Chondrocyte (in vitro differentiated cells): Measurements from ENCODE around the gene RMND5B. TPM values are rescaled to one million over a fixed set of nuclear protein-coding genes. Genes with fewer than 3 reads are reported as not detected.

Experiments used
- DNase-seq: peaks from one replicate; pipeline ENCODE4 v3.0.0; 2021; ENCODE audit warnings: mixed read lengths, low spot score
- H3K27ac Mint-ChIP-seq: one replicate; pipeline ENCODE4 v1.8.0; 2021; ENCODE audit warnings: mild to moderate bottlenecking, moderate library complexity, mixed read lengths; ENCODE audit not compliant: unreplicated experiment
- H3K27me3 Mint-ChIP-seq: 2 replicates; pipeline ENCODE4 v1.8.0; 2021; ENCODE audit warnings: low read depth, mixed read lengths
- H3K36me3 Mint-ChIP-seq: 2 replicates; pipeline ENCODE4 v1.8.0; 2021; ENCODE audit warnings: low read depth, mixed read lengths
- H3K4me1 Mint-ChIP-seq: 2 replicates; pipeline ENCODE4 v1.8.0; 2021; ENCODE audit warnings: low read depth, mild to moderate bottlenecking, mixed read lengths
- H3K4me3 Mint-ChIP-seq: one replicate; pipeline ENCODE4 v1.8.0; 2021; ENCODE audit warnings: mild to moderate bottlenecking, moderate library complexity, mixed read lengths; ENCODE audit not compliant: unreplicated experiment
- H3K9me3 Mint-ChIP-seq: 2 replicates; pipeline ENCODE4 v1.8.0; 2021; ENCODE audit warnings: low read depth, mixed read lengths
- total RNA-seq: library from RNA; stranded (reverse); gene quantifications from 3 replicates; pipeline ENCODE4 v1.2.1, GENCODE V29; 2021
- TF ChIP-seq, protein P1 (sequence below): fragments of 200-600 bp; sonication (generic); IDR thresholded peaks from 2 replicates; pipeline ENCODE4 v1.5.0; 2021; ENCODE audit warnings: antibody characterized with exemption, mild to moderate bottlenecking, moderate library complexity

Gene RMND5B
- total RNA-seq, 1 donor from 2014 or later = 26.8 TPM

DNA sequence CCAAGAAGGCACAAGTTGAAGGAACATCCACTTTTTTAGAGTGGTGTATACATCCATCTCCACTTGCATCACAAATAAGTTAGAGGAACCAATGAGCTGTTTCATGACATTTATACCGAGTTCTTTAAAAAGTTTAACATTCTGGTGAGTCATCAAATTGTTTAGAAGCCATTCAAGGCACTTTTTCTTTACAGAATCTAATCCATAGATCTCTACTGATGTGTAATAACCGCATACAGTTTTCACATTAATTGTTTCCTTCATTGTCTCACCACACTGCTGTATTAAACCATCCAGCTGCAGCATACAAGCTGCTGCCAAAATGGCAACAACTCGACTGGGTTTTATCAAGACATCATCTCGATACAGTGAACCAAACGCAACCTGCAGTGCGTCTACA, 55.6 kb downstream of the RMND5B start:
- Mint-ChIP-seq H3K27me3 (peaks cover 2% of the 10 kb centered on the region), H3K36me3 (no peaks in the 10 kb centered on the region), H3K4me3 (no peak overlapping the region), H3K4me1 (no peaks in the 10 kb centered on the region), H3K9me3 (no peaks in the 10 kb centered on the region), H3K27ac (no peak overlapping the region)
- TF ChIP-seq, protein P1, sequence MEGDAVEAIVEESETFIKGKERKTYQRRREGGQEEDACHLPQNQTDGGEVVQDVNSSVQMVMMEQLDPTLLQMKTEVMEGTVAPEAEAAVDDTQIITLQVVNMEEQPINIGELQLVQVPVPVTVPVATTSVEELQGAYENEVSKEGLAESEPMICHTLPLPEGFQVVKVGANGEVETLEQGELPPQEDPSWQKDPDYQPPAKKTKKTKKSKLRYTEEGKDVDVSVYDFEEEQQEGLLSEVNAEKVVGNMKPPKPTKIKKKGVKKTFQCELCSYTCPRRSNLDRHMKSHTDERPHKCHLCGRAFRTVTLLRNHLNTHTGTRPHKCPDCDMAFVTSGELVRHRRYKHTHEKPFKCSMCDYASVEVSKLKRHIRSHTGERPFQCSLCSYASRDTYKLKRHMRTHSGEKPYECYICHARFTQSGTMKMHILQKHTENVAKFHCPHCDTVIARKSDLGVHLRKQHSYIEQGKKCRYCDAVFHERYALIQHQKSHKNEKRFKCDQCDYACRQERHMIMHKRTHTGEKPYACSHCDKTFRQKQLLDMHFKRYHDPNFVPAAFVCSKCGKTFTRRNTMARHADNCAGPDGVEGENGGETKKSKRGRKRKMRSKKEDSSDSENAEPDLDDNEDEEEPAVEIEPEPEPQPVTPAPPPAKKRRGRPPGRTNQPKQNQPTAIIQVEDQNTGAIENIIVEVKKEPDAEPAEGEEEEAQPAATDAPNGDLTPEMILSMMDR = no peak
- DNase-seq = no peak

DNA sequence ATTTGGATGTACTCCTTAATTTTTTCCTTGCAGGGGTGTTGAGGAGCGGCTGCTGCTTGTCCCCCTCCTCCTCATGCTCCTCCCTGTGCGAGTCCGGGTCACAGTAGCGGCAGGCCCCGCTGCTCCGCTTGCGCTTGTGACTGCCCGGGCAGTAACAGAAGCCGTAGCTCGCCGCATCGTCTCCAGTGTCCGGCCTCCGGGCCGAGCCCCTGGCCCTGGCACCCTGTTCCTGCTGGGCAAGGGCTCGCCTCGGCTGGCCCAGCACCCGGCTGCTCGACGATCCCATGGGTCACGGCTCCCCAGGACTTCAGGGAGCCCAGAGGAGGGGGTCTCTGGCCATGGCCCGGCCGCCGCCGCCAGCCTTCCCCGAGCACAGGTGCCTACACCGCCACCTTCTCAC, 56.2 kb downstream of the RMND5B start, which contains the start of gene GMCL2:
Gene GMCL2 (minus strand): TSS at position 358 of the 400 bp plus-strand sequence. CDS start 72 bp downstream, at position 286.
- DNase-seq = no peak
- no peak within 1 kb of the TSS for H3K4me3 Mint-ChIP-seq
- H3K27ac Mint-ChIP-seq = no peak within 1 kb of the TSS
- TF ChIP-seq, protein P1 = no peak
- H3K9me3 Mint-ChIP-seq = no peaks in the 10 kb centered on the region
- H3K27me3 Mint-ChIP-seq = peaks cover 2% of the 10 kb centered on the region
- no peaks in the 10 kb centered on the region for H3K36me3 Mint-ChIP-seq
- H3K4me1 Mint-ChIP-seq = no peaks in the 10 kb centered on the region

DNA sequence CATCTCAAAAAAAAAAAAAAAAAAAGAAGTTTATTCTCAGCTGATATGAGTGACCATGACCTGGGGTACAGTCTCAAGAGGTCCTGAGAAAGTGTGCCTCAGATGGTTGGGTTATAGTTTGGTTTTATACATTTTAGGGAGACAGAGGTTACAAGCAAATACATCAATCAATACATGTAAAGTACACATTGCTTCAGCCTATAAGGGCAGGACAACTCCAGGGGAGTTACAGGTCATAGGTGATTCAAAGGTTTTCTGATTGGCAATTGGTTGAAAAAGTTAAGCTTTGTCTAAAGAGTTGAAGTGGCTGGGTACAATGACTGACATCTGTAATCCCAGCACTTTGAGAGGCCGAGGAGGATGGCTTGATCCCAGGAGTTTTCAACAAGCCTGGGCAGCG, 58.6 kb downstream of the RMND5B start:
- TF ChIP-seq, protein P1 = no peak
- H3K4me3 Mint-ChIP-seq = no peak overlapping the region
- no peaks in the 10 kb centered on the region for H3K36me3 Mint-ChIP-seq
- no peak for DNase-seq
- H3K27ac Mint-ChIP-seq = no peak overlapping the region
- H3K9me3 Mint-ChIP-seq = peaks cover 3% of the 10 kb centered on the region
- H3K4me1 Mint-ChIP-seq = no peaks in the 10 kb centered on the region
- peaks cover 2% of the 10 kb centered on the region for H3K27me3 Mint-ChIP-seq

DNA sequence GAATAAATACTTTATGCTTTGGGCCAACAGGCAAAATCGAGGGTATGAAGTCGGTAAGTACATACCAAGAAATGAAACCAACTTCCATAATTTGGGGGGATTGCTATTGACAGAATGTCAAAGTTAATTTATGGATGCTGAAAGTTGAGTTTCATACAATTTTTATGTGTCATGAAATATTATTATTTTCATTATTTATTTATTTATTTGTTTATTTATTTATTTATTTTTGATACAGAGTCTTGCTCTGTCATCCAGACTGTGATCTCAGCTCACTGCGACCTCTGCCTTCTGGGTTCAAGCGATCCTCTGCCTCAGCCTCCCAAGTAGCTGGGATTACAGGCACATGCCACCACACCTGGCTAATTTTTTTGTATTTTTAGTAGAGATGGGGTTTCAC, 60.8 kb downstream of the RMND5B start:
- peaks cover 6% of the 10 kb centered on the region for H3K27me3 Mint-ChIP-seq
- peaks cover 5% of the 10 kb centered on the region for H3K4me1 Mint-ChIP-seq
- no peak overlapping the region for H3K4me3 Mint-ChIP-seq
- H3K9me3 Mint-ChIP-seq = peaks cover 3% of the 10 kb centered on the region
- H3K27ac Mint-ChIP-seq = no peak overlapping the region
- DNase-seq = no peak
- no peaks in the 10 kb centered on the region for H3K36me3 Mint-ChIP-seq
- TF ChIP-seq, protein P1 = no peak

DNA sequence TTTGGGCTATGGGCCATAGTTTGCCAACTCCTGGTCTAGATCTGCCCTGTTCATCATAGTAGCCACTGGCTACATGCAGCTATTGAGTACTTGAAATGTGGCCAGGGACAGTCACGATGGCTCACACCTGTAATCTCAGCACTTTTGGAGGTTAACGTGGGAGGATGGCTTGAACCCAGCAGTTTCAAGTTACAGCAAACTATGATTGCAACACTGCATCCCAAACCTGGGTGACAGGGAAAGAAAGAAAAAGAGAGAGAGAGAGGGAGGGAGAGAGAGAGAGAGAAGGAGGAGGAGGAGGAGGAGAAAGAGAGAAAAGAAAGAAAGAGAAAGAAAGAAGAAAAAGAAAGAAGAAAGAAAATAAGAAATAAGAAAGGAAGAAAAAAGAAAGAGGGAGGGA, 61.4 kb downstream of the RMND5B start:
- H3K9me3 Mint-ChIP-seq = peaks cover 3% of the 10 kb centered on the region
- TF ChIP-seq, protein P1 = no peak
- DNase-seq = no peak
- no peak overlapping the region for H3K27ac Mint-ChIP-seq
- peaks cover 5% of the 10 kb centered on the region for H3K4me1 Mint-ChIP-seq
- H3K27me3 Mint-ChIP-seq = peaks cover 6% of the 10 kb centered on the region
- H3K4me3 Mint-ChIP-seq = no peak overlapping the region
- no peaks in the 10 kb centered on the region for H3K36me3 Mint-ChIP-seq
